Measurements from ENCODE around the gene CFAP210. TPM values are rescaled to one million over a fixed set of nuclear protein-coding genes. Genes with fewer than 3 reads are reported as not detected.

Gene CFAP210
- total RNA-seq, 1 donor from 2014 or later: not detected

DNA sequence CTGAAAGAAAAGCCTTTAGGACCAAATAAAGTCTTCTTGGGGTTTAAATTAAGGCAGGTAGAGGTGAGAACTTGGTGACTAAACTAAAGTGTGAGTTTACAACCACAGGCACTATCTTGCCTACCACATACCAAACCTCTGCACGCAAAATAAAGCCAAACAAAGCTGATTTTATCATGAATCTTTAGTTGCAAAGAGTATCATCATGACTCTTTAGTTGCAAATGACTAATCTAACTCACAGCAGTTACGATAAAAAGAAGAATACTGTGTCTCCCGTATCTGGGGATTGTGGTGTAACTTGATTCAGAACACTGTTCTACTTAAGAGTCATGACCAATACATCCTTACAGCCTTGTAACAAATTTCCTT lies 11.2 kb downstream of the CFAP210 start:
- H3K36me3 ChIP-seq: no peaks in the 10 kb centered on the region
- intact Hi-C loops (cut with DNase I): no loop called here
- TF ChIP-seq, protein P1, sequence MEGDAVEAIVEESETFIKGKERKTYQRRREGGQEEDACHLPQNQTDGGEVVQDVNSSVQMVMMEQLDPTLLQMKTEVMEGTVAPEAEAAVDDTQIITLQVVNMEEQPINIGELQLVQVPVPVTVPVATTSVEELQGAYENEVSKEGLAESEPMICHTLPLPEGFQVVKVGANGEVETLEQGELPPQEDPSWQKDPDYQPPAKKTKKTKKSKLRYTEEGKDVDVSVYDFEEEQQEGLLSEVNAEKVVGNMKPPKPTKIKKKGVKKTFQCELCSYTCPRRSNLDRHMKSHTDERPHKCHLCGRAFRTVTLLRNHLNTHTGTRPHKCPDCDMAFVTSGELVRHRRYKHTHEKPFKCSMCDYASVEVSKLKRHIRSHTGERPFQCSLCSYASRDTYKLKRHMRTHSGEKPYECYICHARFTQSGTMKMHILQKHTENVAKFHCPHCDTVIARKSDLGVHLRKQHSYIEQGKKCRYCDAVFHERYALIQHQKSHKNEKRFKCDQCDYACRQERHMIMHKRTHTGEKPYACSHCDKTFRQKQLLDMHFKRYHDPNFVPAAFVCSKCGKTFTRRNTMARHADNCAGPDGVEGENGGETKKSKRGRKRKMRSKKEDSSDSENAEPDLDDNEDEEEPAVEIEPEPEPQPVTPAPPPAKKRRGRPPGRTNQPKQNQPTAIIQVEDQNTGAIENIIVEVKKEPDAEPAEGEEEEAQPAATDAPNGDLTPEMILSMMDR (IDR thresholded peaks at IDR 0.05): no peak
- H3K27me3 ChIP-seq: no peaks in the 10 kb centered on the region
- H3K9me3 ChIP-seq: no peaks in the 10 kb centered on the region
- no peak overlapping the region for H3K4me3 ChIP-seq
- no peak overlapping the region for H3K27ac ChIP-seq
- no peak for DNase-seq (ENCODE audit: low spot score in 2 of 2)
- H3K4me1 ChIP-seq: no peaks in the 10 kb centered on the region

DNA sequence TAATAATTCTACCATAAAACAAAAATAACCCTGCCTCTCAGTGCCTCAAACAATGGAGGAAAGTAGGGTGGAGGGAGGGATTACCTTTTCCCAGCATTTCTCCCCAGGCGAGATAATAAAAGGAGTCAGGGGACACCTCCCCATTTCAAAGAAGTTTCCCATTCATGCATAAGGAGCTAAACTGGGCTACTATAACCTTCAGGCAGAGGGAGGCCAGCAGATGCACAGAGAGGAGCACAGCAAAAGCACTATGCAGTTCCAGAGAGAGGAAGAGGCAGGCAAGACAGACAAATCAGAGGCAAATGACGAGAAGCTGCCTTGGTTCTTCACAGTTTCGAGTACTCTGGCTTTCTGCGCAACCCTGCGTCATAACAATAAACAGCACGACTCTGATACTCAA lies 17.4 kb downstream of the CFAP210 start:
- intact Hi-C loops (cut with DNase I): no loop called here
- Histone ChIP-seq H3K4me3 (no peak overlapping the region), H3K9me3 (no peaks in the 10 kb centered on the region), H3K36me3 (no peaks in the 10 kb centered on the region), H3K4me1 (no peaks in the 10 kb centered on the region), H3K27me3 (no peaks in the 10 kb centered on the region), H3K27ac (no peak overlapping the region)
- no peak for DNase-seq (ENCODE audit: low spot score in 2 of 2)
- TF ChIP-seq, protein P1 (IDR thresholded peaks at IDR 0.05): no peak

DNA sequence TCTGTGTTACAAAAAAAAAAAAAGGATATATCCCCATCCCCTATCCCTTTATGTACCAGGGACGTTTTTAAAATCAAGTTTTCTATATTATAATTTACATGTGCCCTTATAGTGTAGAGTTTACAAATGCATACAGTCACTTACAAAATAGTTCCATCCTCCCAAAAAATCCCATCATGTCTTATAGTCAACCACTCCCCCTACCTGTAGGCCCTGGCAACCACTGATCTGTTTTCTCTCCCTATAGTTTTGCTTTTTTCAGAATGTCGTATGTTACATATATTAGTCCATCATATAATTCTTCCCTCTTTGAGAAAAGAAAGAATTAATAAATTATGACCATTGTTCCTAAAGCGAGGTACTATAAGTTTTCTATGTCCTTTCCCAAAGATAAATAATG lies 17.8 kb downstream of the CFAP210 start:
- TF ChIP-seq, protein P1 (IDR thresholded peaks at IDR 0.05): no peak
- intact Hi-C loops (cut with DNase I): no loop called here

DNA sequence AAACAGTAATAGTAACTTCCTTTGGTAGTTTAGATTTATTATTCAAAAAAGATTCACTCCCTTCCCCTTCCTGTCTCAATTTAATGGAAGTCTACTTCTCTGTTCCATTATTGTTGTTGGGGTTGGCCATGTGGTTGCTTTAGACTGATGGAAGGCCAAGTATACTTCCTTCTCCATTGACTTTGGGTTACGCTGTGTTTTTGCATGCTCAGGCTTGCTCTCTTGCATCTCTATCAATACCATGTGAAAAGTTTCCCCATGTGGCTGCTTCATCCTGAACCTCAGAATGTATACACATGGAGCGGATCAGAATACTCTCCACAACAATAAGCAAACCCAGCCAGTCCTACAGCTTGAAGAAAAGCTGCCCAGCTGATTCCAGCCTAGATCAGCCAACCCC lies 20.3 kb downstream of the CFAP210 start:
- H3K27me3 ChIP-seq: no peaks in the 10 kb centered on the region
- no peaks in the 10 kb centered on the region for H3K4me1 ChIP-seq
- no peak overlapping the region for H3K4me3 ChIP-seq
- H3K9me3 ChIP-seq: no peaks in the 10 kb centered on the region
- intact Hi-C loops (cut with DNase I): no loop called here
- no peak overlapping the region for H3K27ac ChIP-seq
- H3K36me3 ChIP-seq: no peaks in the 10 kb centered on the region
- no peak for DNase-seq (ENCODE audit: low spot score in 2 of 2)
- TF ChIP-seq, protein P1 (IDR thresholded peaks at IDR 0.05): no peak

More for the DNA sequence above, 17.8 kb downstream of the CFAP210 start:
- no peaks in the 10 kb centered on the region for H3K9me3 ChIP-seq
- no peak overlapping the region for H3K4me3 ChIP-seq
- no peaks in the 10 kb centered on the region for H3K36me3 ChIP-seq
- no peak for DNase-seq (ENCODE audit: low spot score in 2 of 2)
- no peak overlapping the region for H3K27ac ChIP-seq
- no peaks in the 10 kb centered on the region for H3K27me3 ChIP-seq
- H3K4me1 ChIP-seq: no peaks in the 10 kb centered on the region

DNA sequence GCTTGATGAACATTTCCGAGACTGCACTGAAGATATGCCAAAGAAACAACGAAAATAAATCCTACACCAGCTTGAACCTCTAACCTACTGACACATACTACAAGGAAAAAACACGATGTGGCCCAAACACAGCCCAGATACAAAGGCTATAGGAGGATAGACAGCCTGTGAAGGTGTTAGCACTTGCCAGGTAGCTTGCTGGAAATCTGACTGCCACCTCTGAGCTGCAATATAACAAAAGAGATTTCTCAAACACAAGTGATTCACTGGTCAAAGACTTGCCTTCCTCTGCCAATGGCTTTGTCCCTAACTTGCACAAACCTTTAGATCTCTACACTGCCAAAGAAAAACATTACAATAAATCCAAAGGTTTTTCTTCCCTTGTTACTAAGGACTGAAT lies 21.1 kb downstream of the CFAP210 start:
- H3K27me3 ChIP-seq: no peaks in the 10 kb centered on the region
- no peak for DNase-seq (ENCODE audit: low spot score in 2 of 2)

More for the DNA sequence above, 21.1 kb downstream of the CFAP210 start:
- no peaks in the 10 kb centered on the region for H3K4me1 ChIP-seq
- no peak overlapping the region for H3K27ac ChIP-seq
- H3K36me3 ChIP-seq: no peaks in the 10 kb centered on the region
- H3K4me3 ChIP-seq: no peak overlapping the region
- intact Hi-C loops (cut with DNase I): no loop called here
- TF ChIP-seq, protein P1 (IDR thresholded peaks at IDR 0.05): no peak
- no peaks in the 10 kb centered on the region for H3K9me3 ChIP-seq
